D721Med (cell line): ENCODE data around the gene TPRN.

ENCODE experiments used
- DNase-seq: peaks from one replicate; pipeline ENCODE4 v3.0.0; 2011; ENCODE audit warnings: low spot score; ENCODE audit not compliant: insufficient read length
- FAIRE-seq: peaks from 2 replicates; lab custom pipeline; 2011; peaks lifted over from hg19 to GRCh38; lab: Jason Lieb, UNC
- CTCF ChIP-seq: IDR thresholded peaks from 2 replicates; pipeline ENCODE4 v1.5.1; 2012; ENCODE audit warnings: mild to moderate bottlenecking, control low read depth; ENCODE audit not compliant: insufficient read depth; ENCODE audit errors: missing control alignments

Gene TPRN

GRCh38 chr9:137237759-137238726, 37.5 kb upstream of the TPRN start:
- no peak for TF ChIP-seq CTCF
- DNase-seq (no peak), FAIRE-seq (no peak)

- no peak for DNase-seq
- no peak for FAIRE-seq
- TF ChIP-seq CTCF = no peak
These were observed 36.4 kb upstream of the TPRN start for GRCh38 chr9:137236936-137237421.

- TF ChIP-seq CTCF = peak; percentile 93
- FAIRE-seq = no peak
- DNase-seq = peak; percentile 100
These were observed 35.8 kb upstream of the TPRN start for GRCh38 chr9:137236238-137236935.

GRCh38 chr9:137235424-137236237, 35.1 kb upstream of the TPRN start:
- DNase-seq (no peak), FAIRE-seq (no peak)
- no peak for TF ChIP-seq CTCF

GRCh38 chr9:137234758-137235423, 34.4 kb upstream of the TPRN start:
- FAIRE-seq (no peak), DNase-seq (no peak)
- TF ChIP-seq CTCF = no peak

- no peak for DNase-seq
- no peak for TF ChIP-seq CTCF
- FAIRE-seq = no peak
These were observed 33.6 kb upstream of the TPRN start for GRCh38 chr9:137234055-137234697.
